GM12878 (cell line): ENCODE results near the gene MRGPRE. TPM values are rescaled to one million over a fixed set of nuclear protein-coding genes. Genes with fewer than 3 reads are reported as not detected.

Experiments
- ATF7 ChIP-seq: fragments of 450-650 bp; IDR thresholded peaks from 2 replicates; pipeline ENCODE4 v1.6.1; 2016; ENCODE audit warnings: low read depth, mild to moderate bottlenecking
- CHD4 ChIP-seq: fragments of 200-600 bp; sonication (generic); IDR thresholded peaks from 2 replicates; pipeline ENCODE4 v1.6.1; 2016; ENCODE audit warnings: mild to moderate bottlenecking
- ESRRA ChIP-seq: IDR thresholded peaks from 2 replicates; pipeline ENCODE4 v1.6.1; 2012; ENCODE audit warnings: mild to moderate bottlenecking, low read length, improper control_type of control experiment
- EZH2 ChIP-seq: IDR thresholded peaks from 2 replicates; pipeline ENCODE4 v1.6.1; 2012; ENCODE audit warnings: low read depth, mild to moderate bottlenecking, control low read depth, inconsistent platforms, low read length, borderline replicate concordance; ENCODE audit not compliant: control insufficient read depth
- GATAD2B ChIP-seq: fragments of 450-650 bp; conservative IDR thresholded peaks from 2 replicates; pipeline ENCODE4 v1.6.1; 2017; ENCODE audit warnings: low read depth, mild to moderate bottlenecking, moderate library complexity
- IKZF1 ChIP-seq: fragments of 450-650 bp; conservative IDR thresholded peaks from 2 replicates; pipeline ENCODE4 v1.6.1; 2017; ENCODE audit warnings: antibody characterized with exemption, mild to moderate bottlenecking
- IKZF2 ChIP-seq, 2 experiments: fragments of 450-650 bp; IDR thresholded peaks; 2 replicates each; pipeline ENCODE4 v1.6.1; 2017; ENCODE audit warnings: mild to moderate bottlenecking in 2 of 2, moderate library complexity in 2 of 2
- NFIC ChIP-seq: IDR thresholded peaks from 2 replicates; pipeline ENCODE4 v1.6.1; 2012; ENCODE audit warnings: low read depth, mild to moderate bottlenecking, inconsistent platforms, low read length, moderate library complexity
- NR2C2 ChIP-seq: IDR thresholded peaks from 2 replicates; pipeline ENCODE4 v1.6.1; 2011; ENCODE audit warnings: borderline replicate concordance, low read depth; ENCODE audit not compliant: control insufficient read depth, insufficient read length
- NRF1 ChIP-seq: conservative IDR thresholded peaks from 2 replicates; pipeline ENCODE4 v1.6.1; 2011; ENCODE audit warnings: mild to moderate bottlenecking, low read depth, low read length, improper control_type of control experiment
- ZNF687 ChIP-seq: fragments of 450-650 bp; IDR thresholded peaks from 2 replicates; pipeline ENCODE4 v1.6.1; 2017; ENCODE audit warnings: mild to moderate bottlenecking, moderate library complexity
- polyA plus RNA-seq, 11 experiments: library from polyadenylated mRNA; depleted of rRNA in 4 of 11; unstranded in 6 of 11; stranded (reverse) in 5 of 11; fragments of >200 nt; fragmentation: Nextera tagmentation in 4 of 11; fragmentation: Illumina TruSeq in 1 of 11; extraction: Ambion mirVana in 4 of 11; extraction: Trizol in 1 of 11; gene quantifications; 1 replicate in 1 of 11; 2 replicates in 10 of 11; pipeline versions ENCODE4 v1.2.1 to v1.2.3, GENCODE V29; 2011 to 2016; ENCODE audit warnings: inconsistent platforms in 2 of 11, missing spikeins in 2 of 11, low read depth in 1 of 11
- total RNA-seq, 4 experiments: library from RNA; depleted of rRNA in 3 of 4; stranded (reverse); fragments of >200 nt in 3 of 4; fragmentation: Illumina TruSeq in 1 of 4; extraction: Trizol in 1 of 4; gene quantifications; 2 replicates each; pipeline versions ENCODE4 v1.2.1 to v1.2.3, GENCODE V29; 2013 to 2021
- TF ChIP-seq, protein P1 (sequence below): fragments of 450-650 bp; IDR thresholded peaks from 2 replicates; pipeline ENCODE4 v1.6.1; 2016; ENCODE audit warnings: mild to moderate bottlenecking, moderate library complexity, borderline replicate concordance
- TF ChIP-seq, protein P2 (sequence below): fragments of 450-650 bp; IDR thresholded peaks from 2 replicates; pipeline ENCODE4 v1.6.1; 2016; ENCODE audit warnings: mild to moderate bottlenecking

Gene MRGPRE
- total and polyA plus RNA-seq, 10 of the 15 experiments (the other 5 are each of a cell fraction or from before 2014, with no cell fraction given) = 0.34 TPM; not detected in 9

DNA sequence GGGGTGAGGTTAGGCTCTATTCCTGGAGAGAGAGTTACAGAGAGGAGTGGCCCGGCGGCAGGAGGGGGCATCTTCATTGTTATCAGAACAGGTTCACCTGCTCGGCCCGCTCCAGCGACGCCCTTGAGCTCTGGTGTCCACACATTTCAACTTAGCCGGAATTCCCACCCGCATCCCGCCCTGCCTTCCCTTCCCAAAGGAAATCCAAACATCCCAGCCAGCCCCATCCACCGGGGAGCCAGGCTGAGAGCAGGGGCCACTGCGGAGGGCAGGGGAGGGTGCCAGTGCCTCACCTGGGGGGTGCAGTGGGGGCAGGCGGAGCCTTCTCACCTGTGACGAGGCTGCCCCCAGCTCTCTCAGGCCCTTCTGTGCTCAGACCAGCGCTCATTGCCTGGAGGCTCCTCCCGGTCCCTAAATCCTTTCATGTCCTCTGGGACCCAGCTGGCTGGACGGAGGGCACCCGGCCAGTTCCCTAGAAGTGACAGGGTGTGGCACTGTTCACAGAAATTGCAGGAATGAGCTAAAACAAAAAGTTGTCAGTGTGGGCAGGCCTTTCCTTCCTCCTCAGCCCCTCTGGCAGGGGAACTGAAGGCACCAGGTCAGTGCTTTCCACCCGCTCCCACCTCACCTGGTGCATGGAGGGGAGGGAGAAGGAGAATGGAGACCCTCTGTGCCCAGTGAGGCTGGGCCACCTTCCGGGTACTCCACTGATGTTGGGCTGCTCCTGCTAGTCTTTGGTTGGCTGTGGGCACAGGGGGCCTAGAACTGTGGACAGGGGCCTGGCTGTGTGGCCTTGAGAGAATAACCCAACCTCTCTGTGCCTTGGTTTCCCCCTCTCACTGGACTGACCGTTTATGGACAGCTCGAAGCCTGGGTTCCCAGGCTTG lies 11.5 kb downstream of the MRGPRE start (continued):
- TF ChIP-seq, protein P1, sequence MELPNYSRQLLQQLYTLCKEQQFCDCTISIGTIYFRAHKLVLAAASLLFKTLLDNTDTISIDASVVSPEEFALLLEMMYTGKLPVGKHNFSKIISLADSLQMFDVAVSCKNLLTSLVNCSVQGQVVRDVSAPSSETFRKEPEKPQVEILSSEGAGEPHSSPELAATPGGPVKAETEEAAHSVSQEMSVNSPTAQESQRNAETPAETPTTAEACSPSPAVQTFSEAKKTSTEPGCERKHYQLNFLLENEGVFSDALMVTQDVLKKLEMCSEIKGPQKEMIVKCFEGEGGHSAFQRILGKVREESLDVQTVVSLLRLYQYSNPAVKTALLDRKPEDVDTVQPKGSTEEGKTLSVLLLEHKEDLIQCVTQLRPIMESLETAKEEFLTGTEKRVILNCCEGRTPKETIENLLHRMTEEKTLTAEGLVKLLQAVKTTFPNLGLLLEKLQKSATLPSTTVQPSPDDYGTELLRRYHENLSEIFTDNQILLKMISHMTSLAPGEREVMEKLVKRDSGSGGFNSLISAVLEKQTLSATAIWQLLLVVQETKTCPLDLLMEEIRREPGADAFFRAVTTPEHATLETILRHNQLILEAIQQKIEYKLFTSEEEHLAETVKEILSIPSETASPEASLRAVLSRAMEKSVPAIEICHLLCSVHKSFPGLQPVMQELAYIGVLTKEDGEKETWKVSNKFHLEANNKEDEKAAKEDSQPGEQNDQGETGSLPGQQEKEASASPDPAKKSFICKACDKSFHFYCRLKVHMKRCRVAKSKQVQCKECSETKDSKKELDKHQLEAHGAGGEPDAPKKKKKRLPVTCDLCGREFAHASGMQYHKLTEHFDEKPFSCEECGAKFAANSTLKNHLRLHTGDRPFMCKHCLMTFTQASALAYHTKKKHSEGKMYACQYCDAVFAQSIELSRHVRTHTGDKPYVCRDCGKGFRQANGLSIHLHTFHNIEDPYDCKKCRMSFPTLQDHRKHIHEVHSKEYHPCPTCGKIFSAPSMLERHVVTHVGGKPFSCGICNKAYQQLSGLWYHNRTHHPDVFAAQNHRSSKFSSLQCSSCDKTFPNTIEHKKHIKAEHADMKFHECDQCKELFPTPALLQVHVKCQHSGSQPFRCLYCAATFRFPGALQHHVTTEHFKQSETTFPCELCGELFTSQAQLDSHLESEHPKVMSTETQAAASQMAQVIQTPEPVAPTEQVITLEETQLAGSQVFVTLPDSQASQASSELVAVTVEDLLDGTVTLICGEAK = no peak
- TF ChIP-seq NR2C2 (no peak), NFIC (no peak), NRF1 (no peak), IKZF2 (IDR thresholded peaks at IDR 0.05) (no peak), CHD4 (no peak), IKZF1 (no peak), EZH2 (no peak), ZNF687 (no peak), GATAD2B (no peak), ATF7 (no peak), ESRRA (no peak)
- TF ChIP-seq, protein P2, sequence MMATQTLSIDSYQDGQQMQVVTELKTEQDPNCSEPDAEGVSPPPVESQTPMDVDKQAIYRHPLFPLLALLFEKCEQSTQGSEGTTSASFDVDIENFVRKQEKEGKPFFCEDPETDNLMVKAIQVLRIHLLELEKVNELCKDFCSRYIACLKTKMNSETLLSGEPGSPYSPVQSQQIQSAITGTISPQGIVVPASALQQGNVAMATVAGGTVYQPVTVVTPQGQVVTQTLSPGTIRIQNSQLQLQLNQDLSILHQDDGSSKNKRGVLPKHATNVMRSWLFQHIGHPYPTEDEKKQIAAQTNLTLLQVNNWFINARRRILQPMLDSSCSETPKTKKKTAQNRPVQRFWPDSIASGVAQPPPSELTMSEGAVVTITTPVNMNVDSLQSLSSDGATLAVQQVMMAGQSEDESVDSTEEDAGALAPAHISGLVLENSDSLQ = no peak
